NCI-H1417 treated with DMSO at 0.1 percent for 48 hours (cell line): Measurements from ENCODE around the gene PTDSS2.
"Not testable (repeated sequence)": the region's sequence is repeated elsewhere in the genome, so short reads cannot be mapped to it uniquely, and the experiment has no call there.

Experiments
- DNase-seq: peaks from one replicate; lab custom pipeline; 2025; lab: John Stamatoyannopoulos, UW

Gene PTDSS2

DNA sequence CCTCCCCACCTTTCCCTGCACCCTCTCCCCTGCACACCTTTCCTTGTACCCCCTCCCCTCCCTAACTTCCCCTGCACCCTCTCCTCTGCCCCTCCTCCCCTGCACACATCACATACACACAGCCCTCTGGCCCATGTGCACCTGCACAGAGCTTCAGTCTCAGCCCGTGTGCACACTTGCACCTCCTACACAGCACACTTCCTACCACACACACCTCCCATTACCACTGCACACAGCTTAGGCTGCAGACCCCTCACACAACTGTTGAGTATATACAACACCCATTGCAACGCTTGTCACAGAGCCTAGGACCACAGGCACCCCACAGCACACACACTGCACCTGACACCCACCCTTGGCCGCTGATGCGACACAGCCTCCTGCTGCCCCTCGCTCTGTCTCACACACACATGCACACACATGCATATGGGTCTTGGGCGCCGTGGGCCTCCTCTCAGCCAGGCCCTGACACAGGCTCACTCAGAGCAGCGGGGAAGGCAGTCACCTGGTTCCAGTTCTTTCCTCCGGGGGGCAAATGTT, 35.7 kb upstream of the PTDSS2 start:
- DNase-seq: no peak

- no peak for DNase-seq
Measured at GRCh38 chr11:415640-416041, 34.4 kb upstream of the PTDSS2 start.

GRCh38 chr11:416051-416756, 33.9 kb upstream of the PTDSS2 start:
- DNase-seq: no peak

DNA sequence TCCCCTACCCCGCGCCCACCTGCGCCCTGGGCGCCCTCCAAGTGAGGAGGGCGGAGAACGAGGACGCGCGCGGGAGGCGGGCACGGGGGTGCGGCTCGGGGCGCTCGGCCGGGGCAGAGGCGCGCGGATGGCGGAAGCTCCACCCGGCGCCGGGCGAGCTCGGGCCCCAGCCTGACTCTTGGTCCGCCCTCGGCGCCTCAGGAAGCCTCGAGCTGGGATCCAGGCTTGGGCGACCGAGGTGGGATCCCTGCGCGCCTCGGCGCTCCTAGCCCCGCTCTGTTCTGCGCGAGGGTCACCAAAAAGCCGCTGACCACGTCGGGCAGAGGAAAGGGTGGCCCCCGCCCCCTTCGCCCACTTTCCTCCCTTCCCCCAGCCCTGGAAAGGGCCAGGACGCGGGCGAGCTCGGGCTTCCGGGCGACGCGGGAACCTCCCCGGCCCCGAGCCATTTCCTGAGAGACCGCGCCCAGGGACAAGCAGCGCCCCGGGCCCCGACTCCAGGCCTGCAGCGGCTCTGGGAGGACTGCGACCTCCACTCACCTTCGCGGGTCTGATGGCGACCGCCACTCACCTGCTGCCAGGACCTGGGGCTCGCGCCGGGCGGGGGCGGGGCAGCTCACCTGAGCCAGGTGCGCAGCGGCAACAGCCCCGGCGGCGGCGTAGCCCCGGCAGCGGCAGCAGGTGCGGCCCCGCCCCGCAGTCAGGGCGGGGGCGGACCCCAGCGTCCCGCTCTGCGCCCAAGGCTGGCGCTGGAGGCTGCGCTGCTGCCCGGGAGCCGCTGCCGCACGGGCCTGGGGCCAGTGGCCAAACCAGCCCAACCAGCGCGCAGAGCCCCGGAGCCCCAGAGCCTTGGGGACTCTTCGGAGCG, 33.1 kb upstream of the PTDSS2 start:
- DNase-seq: no peak

- DNase-seq: no peak
Measured at GRCh38 chr11:417652-418342, 32.3 kb upstream of the PTDSS2 start.

GRCh38 chr11:418343-419247, 31.5 kb upstream of the PTDSS2 start:
- no peak for DNase-seq

DNA sequence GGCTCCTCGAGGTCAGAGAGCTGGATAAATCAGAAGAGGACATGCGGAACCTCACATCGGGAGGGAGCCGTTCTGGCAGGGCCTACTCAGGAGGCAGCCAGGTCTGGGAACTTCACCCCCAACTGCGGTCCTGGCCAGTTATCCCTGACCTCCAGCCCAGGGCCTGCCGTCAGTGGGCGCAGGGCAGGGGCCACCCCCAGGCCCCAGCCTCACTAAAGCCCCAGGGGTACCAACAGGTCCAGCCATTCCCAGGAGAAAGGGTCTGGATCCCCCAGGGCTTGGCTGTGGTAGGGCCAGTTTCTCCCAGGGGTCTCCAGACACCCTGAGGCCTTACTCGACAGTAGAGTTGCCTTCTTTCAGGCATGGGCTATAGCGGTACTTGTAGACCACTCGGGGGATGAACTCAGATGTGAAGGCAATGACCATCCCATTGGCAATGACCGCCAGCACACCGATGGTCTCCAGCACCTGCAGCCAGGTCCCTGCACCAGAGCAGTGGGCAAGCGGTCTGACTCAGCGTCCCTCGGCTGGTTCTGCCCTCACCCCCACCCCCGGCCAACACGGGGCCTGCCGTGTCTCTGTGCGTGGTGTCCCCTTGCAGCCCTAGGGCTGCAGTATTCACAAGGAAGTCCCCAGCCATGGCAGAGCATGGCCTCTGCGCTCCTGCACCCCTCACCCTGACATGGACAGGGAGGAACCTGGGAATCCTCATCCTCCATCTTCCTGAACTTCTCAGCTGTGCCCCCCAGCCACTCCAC, 30.7 kb upstream of the PTDSS2 start:
- DNase-seq: no peak

DNA sequence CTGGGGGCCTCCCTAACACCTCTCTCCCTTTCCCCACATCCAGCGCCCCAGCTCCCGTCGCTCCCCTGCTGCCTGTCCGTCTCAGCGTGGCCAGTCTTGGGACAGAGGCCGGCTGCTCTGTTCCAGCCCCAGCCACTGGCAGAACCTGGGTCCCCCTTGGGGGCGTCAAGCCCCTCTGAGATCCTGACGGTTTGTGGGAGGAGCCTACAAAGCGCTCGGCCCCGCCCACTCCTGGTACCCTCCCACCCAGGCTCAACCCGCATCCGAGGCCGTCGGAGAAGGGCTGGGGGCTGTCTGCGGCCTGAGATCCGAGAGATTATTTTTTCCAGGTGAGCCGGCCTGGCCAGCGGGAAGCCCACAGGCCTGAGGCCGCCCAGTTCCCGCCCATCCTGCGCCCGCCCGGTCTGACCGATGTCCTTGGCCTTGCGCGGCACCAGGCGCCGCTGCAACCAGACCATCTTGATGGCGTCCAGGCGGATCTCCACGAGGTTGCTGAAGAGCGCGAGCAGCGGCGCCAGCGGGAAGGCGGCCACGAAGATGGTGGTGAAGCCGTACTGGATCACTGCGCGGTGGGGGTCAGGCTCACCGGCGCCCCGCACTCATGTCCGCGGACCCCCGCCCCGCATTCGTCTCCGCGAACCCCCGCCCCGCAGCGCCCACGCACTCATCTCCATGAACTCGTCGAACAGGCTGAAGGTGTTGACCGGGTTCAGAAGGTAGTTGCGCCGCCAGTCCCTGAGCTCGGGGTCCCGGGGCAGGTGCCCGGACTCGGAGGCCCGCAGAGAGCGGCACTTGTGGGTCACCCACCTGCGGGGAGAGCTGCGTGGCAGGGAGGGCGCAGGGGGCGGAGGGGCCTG, 29.8 kb upstream of the PTDSS2 start:
- no peak for DNase-seq

- DNase-seq: no peak
Measured at GRCh38 chr11:420911-421321, 29.2 kb upstream of the PTDSS2 start.

DNA sequence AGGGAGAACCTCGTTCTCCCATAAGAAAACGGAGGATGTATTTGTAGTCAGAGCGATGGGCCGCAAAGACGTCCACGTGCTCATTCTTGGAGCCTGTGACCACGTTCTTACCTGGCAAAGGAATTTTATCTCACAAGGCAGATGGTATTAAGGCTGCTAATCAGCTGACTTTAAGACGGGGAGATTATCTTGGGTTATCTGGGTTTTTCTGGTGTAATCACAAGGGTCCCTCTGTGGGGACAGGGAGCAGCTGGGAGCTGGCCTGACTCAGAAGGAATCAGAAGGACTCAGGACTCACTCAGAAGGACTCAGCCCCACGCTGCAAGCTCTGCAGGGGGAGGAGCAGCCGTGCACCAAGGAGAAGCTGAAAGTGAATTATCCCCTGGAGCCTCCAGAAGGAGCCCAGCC, 27.8 kb upstream of the PTDSS2 start:
- no peak for DNase-seq

- DNase-seq: no peak
Measured at GRCh38 chr11:424232-424631, 25.8 kb upstream of the PTDSS2 start.

DNA sequence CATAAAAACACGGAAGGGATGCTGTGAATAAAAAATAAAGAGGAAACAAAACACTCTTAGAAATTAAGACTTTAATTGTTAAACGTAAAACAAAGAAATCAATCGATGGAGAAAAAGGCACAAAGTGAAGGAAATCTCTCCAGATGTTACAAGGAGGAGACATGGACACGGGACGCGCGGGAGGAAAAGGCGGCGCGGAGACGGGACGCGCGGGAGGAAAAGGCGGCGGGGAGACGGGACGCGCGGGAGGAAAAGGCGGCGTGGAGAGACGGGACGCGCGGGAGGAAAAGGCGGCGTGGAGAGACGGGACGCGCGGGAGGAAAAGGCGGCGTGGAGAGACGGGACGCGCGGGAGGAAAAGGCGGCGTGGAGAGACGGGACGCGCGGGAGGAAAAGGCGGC, 25.3 kb upstream of the PTDSS2 start:
- DNase-seq: not testable (repeated sequence)

DNA sequence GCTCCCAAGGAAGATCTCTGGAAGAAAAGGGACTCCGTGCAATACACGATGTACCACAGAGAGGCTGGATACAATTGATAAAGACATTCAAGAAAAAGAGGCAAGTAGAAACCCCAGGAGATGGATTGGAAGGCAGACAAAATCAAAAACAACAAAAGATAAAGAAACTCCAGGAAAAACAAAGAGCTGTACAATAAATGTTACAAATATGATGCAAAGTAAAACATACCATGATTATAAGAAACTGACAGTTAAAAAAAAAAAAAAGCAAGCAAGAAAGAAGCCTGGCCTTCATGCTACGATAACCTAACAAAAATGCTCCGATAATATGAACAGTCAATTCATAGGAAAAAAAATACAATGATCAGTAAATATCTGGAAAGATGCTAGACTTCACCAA, 24.8 kb upstream of the PTDSS2 start:
- DNase-seq: no peak

DNA sequence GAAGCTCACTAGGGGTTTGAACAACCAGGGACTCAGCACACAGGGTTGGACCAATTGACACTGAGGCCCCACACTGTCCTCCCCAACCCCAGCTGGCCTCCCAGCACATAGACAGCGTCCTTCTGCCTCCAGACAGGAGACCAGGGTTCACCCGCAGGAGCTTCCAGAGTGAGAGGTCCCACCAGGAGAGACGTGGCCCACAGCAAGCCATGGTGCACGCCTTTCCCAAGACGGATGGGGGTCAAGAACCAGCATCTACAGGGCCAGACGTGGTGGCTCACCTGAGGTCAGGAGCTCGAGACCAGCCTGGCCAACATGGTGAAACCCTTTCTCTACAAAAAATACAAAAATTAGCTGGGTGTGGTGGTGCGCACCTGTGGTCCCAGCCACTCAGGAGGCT, 23.2 kb upstream of the PTDSS2 start:
- DNase-seq: no peak

GRCh38 chr11:428295-428694, 21.8 kb upstream of the PTDSS2 start:
- no peak for DNase-seq

- DNase-seq: no peak
Measured at GRCh38 chr11:429391-429790, 20.7 kb upstream of the PTDSS2 start.

DNA sequence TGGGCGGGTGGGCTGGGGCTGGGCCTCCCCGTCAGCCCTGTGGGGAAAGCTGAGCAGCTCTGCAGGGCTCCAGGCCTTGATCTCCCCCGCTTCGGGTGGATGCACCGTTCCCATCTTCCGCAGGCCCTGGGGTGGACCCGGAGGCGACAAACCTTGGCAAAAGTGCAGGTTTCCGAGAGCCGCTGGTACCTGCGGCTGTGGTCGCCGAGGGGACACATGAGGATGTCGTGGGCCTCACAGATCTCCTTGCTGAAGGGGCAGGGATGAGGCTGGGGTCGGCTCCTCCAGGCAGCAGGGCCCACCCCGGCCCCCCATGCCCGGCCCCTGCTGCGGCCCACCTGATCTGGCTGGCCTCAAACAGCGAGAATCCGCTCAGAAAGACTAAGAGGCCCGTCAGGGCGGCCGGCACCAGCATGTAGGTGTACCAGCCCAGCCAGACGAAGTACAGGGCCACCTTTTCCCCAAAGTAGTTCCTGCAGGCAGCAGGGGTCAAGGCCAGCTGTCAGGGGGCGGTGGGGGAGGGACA, 20.1 kb upstream of the PTDSS2 start:
- no peak for DNase-seq

DNA sequence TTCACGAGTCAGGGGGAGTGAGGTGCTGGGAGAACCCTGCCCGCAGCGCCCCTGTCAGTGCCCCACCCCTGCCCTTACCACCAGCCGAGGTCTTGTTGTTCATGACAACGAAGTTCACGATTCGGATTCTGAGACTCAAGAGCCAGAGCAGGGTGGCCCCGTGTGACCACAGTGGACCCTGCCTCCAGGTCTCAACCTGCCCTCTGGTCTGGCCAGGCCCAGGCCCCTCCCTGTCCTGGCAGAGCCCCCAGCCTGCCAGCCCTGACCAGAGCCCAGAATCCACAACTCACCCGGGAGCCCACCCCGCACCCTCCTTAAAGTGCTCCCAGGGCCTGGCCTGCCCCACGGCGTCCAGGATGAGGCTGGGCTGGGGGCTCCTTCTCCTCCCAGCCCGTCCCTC, 18.2 kb upstream of the PTDSS2 start:
- DNase-seq: no peak

DNA sequence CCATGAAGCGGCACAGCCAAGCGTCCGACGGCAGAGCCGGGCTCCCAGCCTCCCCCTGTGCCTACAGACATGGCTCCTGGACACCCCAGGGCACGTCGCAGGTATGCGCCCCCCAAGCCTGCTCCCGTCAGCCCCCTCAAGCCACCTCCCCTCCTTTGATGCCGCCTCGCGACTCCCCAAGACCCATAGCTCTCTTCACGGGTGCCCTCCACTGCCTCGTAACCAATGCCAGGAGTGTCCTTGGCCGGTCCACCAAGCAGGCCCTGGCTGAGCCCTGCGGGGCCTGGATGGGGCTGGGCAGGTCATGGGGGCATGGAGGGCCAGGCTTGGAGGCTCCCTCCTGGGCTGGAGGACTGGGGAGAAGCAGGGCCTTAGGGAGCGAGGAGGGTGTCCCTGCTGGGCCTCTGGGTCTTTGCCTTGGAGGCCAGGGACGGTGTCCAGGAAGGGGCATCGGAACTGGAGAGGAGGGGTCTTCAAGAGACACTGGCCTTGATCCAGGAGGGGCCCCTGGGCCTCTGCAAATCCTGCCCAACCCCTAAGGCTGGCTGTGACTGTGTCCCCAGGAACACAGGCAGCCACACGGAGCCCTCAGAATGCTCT, 17.5 kb upstream of the PTDSS2 start:
- DNase-seq: no peak
